Nephron progenitor cell (in vitro differentiated cells): Measurements from ENCODE around the gene LTB4R2.

Experiments used
- DNase-seq: peaks from one replicate; pipeline ENCODE4 v3.0.0; 2021
- H3K27ac Mint-ChIP-seq: 2 replicates; pipeline ENCODE4 v1.8.0; 2021; ENCODE audit warnings: mild to moderate bottlenecking, moderate library complexity, mixed read lengths
- H3K27me3 Mint-ChIP-seq: 2 replicates; pipeline ENCODE4 v1.8.0; 2021; ENCODE audit warnings: mild to moderate bottlenecking, low read depth, mixed read lengths; ENCODE audit not compliant: poor library complexity
- H3K36me3 Mint-ChIP-seq: 2 replicates; pipeline ENCODE4 v1.8.0; 2021; ENCODE audit warnings: low read depth, mixed read lengths
- H3K4me1 Mint-ChIP-seq: 2 replicates; pipeline ENCODE4 v1.8.0; 2021; ENCODE audit warnings: mixed read lengths
- H3K4me3 Mint-ChIP-seq: 2 replicates; pipeline ENCODE4 v1.8.0; 2021; ENCODE audit warnings: mild to moderate bottlenecking, moderate library complexity, mixed read lengths
- H3K9me3 Mint-ChIP-seq: 2 replicates; pipeline ENCODE4 v1.8.0; 2021; ENCODE audit warnings: mild to moderate bottlenecking, moderate library complexity, mixed read lengths
- TF ChIP-seq, protein P1 (sequence below): fragments of 200-600 bp; sonication (generic); IDR thresholded peaks from 2 replicates; pipeline ENCODE4 v1.5.0; 2021; ENCODE audit warnings: antibody characterized with exemption

The LTB4R2 gene

GRCh38 chr14:24279301-24280186 lies 30.4 kb upstream of the LTB4R2 start:
- Mint-ChIP-seq H3K9me3 (no peaks in the 10 kb centered on the region), H3K27me3 (peaks cover 12% of the 10 kb centered on the region), H3K4me3 (no peak overlapping the region), H3K4me1 (no peaks in the 10 kb centered on the region), H3K36me3 (no peaks in the 10 kb centered on the region), H3K27ac (no peak overlapping the region)
- TF ChIP-seq, protein P1, sequence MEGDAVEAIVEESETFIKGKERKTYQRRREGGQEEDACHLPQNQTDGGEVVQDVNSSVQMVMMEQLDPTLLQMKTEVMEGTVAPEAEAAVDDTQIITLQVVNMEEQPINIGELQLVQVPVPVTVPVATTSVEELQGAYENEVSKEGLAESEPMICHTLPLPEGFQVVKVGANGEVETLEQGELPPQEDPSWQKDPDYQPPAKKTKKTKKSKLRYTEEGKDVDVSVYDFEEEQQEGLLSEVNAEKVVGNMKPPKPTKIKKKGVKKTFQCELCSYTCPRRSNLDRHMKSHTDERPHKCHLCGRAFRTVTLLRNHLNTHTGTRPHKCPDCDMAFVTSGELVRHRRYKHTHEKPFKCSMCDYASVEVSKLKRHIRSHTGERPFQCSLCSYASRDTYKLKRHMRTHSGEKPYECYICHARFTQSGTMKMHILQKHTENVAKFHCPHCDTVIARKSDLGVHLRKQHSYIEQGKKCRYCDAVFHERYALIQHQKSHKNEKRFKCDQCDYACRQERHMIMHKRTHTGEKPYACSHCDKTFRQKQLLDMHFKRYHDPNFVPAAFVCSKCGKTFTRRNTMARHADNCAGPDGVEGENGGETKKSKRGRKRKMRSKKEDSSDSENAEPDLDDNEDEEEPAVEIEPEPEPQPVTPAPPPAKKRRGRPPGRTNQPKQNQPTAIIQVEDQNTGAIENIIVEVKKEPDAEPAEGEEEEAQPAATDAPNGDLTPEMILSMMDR, result no peak
- no peak for DNase-seq

GRCh38 chr14:24280797-24281460 lies 29.0 kb upstream of the LTB4R2 start:
- H3K36me3 Mint-ChIP-seq, result no peaks in the 10 kb centered on the region
- peaks cover 12% of the 10 kb centered on the region for H3K27me3 Mint-ChIP-seq
- DNase-seq, result no peak
- H3K27ac Mint-ChIP-seq, result no peak overlapping the region
- H3K9me3 Mint-ChIP-seq, result no peaks in the 10 kb centered on the region
- TF ChIP-seq, protein P1, result no peak
- no peak overlapping the region for H3K4me3 Mint-ChIP-seq
- no peaks in the 10 kb centered on the region for H3K4me1 Mint-ChIP-seq

DNA sequence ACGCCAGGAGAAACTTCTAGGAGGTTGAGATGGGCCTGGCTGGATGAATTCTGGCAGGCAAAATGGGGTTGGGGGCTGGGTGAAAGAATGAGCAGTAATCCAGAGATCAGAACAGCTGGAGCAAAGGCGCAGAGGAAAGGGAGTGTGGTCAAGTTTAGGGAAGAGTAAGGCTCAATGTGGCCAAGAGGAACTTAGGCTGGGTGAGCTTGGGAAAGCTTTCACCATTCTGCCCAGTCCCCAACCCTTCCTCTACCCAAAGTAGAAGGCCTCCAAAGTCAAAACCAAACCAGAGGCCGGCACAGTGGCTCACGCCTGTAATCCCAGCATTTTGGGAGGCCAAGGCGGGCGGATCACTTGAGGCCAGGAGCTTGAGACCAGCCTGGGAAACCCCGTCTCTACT lies 28.3 kb upstream of the LTB4R2 start:
- DNase-seq, result no peak
- H3K27ac Mint-ChIP-seq, result no peak overlapping the region
- no peaks in the 10 kb centered on the region for H3K4me1 Mint-ChIP-seq
- no peaks in the 10 kb centered on the region for H3K36me3 Mint-ChIP-seq
- H3K4me3 Mint-ChIP-seq, result no peak overlapping the region
- no peaks in the 10 kb centered on the region for H3K9me3 Mint-ChIP-seq
- peaks cover 11% of the 10 kb centered on the region for H3K27me3 Mint-ChIP-seq
- TF ChIP-seq, protein P1, result no peak

DNA sequence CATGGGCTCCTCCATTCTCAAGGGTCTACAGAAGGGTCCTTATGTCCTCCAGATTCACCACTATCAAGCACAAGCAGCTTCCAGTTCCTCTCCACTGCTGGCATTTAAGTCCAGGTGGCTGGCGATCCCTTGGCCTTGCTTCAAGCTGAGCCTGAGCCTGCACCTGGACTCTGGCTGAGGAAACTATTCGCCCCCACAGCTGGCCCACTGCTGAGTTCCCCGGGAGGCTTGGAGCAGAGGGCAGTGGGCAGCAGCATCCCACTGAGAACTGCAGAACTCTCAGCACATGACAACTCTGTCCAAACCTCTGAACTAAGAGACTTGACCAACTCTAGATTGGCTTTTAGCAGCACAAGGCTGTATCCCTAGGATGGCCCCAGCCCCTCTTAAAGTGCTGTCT lies 27.2 kb upstream of the LTB4R2 start:
- Mint-ChIP-seq H3K27ac (no peak overlapping the region), H3K4me1 (peaks cover 6% of the 10 kb centered on the region), H3K27me3 (peaks cover 4% of the 10 kb centered on the region), H3K4me3 (no peak overlapping the region), H3K9me3 (no peaks in the 10 kb centered on the region), H3K36me3 (no peaks in the 10 kb centered on the region)
- DNase-seq, result no peak
- TF ChIP-seq, protein P1, result no peak

DNA sequence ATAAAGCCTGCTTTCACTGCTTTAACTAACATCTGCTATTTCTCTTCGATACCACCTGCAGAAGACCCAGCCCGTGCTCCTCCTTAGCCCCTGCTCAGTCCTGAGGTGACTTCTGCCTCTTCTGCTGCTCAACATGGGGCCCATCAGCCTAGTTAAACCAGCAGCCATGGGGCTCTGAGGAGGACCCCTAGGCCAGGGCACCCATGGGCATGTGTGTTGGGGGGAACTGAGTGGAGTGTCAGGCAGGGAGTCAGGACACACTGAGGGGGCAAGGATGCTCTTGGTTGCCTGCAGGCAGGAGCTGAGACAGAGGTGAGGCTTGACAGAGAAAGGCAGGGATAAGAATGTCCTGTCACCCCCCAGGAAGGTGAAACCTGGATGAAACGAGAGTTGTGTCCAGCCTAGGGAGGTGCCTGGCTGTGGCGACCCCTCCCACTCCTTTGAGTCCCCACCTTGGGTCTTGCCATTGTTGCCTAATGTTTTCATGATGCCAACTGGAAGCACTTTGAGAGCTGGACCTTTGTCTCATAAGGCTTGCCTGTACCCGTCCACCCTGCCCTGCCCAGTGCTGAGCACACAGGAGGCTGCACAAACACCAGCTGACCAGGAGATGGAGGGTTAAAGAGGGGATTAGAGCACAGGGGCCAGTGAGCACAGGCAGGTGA lies 26.0 kb upstream of the LTB4R2 start:
- Mint-ChIP-seq H3K36me3 (no peaks in the 10 kb centered on the region), H3K4me1 (peaks cover 10% of the 10 kb centered on the region), H3K27me3 (peaks cover 4% of the 10 kb centered on the region), H3K9me3 (no peaks in the 10 kb centered on the region), H3K4me3 (no peak overlapping the region), H3K27ac (no peak overlapping the region)
- DNase-seq, result no peak
- TF ChIP-seq, protein P1, result no peak
